Right ventricle myocardium inferior (tissue), 1 donor: ENCODE data around the gene ASGR1. TPM values are rescaled to one million over a fixed set of nuclear protein-coding genes. Genes with fewer than 3 reads are reported as not detected.
"Not testable (repeated sequence)": the region's sequence is repeated elsewhere in the genome, so short reads cannot be mapped to it uniquely, and the experiment has no call there.

Experiments used
- ATAC-seq: fragments of 200-7000 bp; cut with Tn5 transposase; one replicate; pipeline ENCODE4 v1.9.1; 2020; ENCODE audit warnings: mild to moderate bottlenecking, moderate library complexity
- DNase-seq: peaks from one replicate; pipeline ENCODE4 v3.0.0; 2021; ENCODE audit errors: missing footprints
- intact Hi-C: fragments of 100-400 bp; cut with DNase I; formaldehyde crosslinking; loops from one replicate; pipeline ENCODE4 v1.11.0; 2022
- total RNA-seq: library from RNA; stranded (reverse); fragmentation: NEBNext Ultra II Directional; extraction: Animal tissue kit (Norgen Biotek cat#: 25700); gene quantifications from one replicate; pipeline ENCODE4 v1.2.1, GENCODE V29; 2021
- donor health status: DM: no; HTN: yes; CAD: no; lungs with severe emphysema.

The ASGR1 gene
- total RNA-seq, 1 donor from 2014 or later = 0.43 TPM

DNA sequence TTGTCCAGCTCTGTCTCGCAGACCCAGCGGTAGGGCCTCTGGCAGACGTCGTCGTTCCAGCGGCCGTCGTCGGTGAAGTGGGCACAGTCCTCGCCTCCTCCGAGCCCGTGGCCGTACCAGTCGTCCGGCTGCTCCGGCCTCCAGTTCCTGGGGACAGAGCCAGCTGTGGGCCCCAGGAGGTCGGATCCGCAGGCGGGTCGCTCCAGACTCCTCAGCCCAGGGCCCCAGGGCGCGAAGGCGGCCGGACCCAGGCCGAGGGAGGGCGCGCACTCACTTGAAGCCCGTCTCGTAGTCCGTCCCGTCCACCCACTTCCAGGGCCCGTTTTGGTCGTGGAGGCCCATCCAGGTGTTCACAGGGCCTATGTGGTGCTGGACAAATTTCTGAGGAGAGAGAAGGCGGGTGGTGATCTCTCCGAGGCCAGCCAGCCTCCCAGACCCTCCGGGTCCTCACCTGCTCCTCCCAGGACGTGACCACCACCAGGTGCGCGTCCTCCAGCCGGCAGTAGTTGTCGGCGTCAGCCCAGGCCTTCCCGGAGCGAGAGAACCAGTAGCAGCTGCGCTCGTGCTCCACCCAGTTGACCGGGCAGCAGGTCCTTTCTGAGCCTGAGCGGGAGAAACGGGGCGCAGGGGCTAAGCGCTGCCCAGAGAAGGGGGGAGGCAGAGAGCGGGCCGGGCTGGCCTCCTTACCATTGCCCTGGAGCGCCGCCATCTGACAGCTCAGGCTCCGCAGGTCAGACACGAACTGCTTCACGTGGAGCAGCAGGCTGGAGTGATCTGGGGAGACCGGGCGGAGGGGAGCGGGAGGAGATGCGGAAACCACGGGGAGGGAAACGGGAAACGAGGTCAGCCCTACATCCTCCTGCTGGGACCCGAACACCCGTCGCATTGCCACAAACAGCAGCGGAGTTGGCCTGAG lies 5.2 kb downstream of the ASGR1 start:
- intact Hi-C loops = no loop called here
- DNase-seq (peak; percentile 87), ATAC-seq (peak; percentile 23)

DNA sequence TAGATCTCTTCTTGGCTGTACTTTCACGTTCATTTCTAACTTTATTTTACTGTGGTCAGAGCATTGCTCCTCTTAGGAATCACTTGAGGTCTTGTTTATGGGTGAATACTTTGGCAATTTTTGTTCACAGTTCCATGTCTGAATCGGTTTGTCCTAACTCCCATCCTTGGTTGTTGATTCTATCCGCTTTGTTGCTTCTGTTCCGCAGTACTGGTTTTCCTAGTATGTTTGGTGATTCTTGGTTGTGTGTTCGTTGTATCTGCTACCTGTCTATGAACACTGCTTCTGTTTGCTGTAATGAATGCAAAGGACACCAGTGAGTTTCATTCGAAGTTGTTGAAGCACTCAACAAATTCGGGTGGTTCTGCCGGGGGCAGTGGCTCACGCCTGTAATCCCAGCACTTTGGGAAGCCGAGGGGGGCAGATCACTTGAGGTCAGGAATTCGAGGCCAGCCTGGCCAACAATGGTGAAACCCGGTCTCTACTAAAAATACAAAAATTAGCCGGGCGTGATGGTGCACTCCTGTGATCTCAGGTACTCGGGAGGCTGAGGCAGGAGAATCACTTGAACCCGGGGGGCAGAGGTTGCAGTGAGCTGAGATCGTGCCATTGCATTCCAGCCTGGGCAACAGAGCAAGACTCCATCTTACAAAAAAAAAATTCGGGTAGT lies 6.5 kb downstream of the ASGR1 start:
- ATAC-seq, DNase-seq, intact Hi-C loops: not testable (repeated sequence)

DNA sequence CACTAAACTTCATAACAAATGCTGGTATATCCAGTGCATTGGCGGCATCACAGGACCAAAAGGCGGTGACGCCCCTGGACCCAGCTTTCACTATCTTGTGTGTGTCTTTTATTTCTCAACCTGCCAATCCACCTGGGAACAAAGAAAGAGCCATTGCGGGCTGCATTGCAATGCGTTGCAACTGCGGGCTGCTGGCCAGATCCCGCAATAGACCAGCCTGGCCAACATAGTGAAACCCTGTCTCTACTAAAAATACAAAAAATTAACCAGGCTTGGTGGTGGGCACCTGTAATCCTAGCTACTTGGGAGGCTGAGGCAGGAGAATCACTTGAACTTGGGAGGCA lies 9.6 kb downstream of the ASGR1 start:
- ATAC-seq, intact Hi-C loops: not testable (repeated sequence)

DNA sequence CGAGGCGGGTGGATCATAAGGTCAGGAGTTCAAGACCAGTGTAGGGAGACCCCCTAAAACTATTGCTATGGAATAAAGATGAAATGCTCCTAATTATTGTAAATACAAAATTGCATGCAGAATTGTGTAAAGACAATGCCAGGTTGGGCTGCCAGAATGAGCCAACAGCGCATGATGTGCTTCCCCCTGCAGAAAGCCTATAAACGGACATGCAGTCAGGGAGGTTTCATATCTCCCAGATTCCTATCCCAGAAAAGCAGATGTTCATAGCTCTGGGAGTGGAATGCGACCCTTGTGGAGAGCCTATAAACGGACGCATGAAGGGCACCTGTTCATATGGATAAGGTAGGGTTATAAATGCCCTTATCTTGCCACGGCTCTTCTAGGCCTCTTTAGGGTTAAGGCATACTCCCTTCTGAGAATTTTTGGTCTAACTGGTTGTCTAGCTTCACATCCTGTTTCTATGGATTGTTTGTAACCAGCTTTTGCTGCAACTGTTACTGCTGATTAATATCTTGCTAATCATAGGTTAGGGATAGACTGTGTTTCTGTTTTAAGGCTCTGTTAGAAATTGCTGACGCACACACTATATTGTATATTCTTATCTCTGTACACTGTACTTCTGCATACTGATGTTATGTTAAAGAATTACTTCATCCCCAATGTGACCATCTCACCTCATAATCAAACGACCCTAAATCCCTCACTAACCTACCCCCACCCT lies 10.2 kb downstream of the ASGR1 start:
- intact Hi-C loops, ATAC-seq, DNase-seq: not testable (repeated sequence)

More for the DNA sequence above, 9.6 kb downstream of the ASGR1 start:
- DNase-seq = not testable (repeated sequence)

DNA sequence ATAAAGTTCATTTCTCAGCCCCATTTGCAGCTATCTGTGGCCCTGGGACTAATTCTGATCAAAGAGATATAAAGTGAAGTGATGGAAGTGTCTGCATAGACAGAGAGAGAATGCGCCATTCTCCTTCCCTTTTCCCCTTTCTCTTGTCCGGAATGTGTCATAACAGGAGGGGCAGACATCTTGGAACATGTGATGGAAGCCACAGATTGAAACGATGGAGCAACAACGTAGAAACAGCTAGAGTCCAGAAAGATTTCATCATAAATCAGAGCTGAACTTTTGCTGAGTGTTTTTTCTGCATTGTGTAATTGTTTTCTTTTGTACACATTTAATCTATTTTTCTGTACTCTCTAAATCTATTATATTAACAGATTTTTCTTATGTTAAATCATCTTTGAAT lies 11.3 kb downstream of the ASGR1 start:
- ATAC-seq = no peak
- intact Hi-C loops = no loop called here
- DNase-seq = no peak

DNA sequence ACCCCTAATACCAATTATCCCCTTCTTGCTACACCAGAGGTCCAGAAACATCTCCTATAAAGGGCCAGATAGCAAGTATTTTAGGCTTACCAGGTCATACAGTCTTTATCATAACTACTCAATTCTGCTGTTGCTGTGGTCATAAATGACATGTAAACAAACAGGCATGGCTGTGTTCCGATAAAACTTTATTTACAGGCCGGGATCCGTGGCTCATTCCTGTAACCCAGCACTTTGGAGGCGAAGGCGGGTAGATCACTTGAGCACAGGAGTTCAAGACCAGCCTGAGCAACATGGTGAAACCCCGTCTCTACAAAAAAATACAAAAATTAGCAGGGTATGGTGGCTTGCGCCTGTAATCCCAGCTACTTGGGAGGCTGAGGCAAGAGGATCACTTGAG lies 12.3 kb downstream of the ASGR1 start:
- intact Hi-C loops = no loop called here
- DNase-seq = no peak
- ATAC-seq = no peak

DNA sequence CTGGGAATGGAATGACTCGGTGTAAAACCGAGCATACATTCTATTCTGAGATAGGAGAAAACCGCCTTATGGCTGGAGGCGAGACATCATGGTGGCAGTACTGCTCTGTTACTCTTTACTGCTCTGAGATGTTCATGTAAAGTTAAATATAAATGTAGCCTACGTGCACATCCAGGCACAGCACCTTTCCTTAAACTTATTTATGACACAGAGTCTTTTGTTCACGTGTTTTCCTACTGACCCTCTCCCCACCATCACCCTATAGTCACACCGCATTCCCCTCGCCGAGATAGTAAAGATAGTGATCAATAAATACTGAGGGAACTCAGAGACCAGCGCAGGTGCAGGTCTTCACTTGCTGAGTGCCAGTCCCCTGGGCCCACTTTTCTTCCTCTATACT lies 19.6 kb downstream of the ASGR1 start:
- intact Hi-C loops, DNase-seq, ATAC-seq: not testable (repeated sequence)

DNA sequence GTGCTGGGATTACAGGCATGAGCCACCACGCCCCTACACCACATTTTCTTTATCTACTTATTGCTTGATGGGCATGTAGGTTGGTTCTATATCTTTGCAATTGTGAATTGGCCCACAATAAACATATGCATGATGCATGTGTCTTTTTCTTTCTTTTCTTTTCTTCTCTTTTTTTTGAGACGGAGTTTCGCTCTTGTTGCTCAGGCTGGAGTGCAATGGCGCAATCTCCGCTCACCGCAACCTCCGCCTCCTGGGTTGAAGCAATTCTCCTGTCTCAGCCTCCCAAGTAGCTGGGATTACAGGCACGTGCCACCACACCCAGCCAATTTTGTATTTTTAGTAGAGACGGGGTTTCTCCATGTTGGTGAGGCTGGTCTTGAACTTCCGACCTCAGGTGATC lies 20.7 kb downstream of the ASGR1 start:
- intact Hi-C loops, ATAC-seq: not testable (repeated sequence)

DNA sequence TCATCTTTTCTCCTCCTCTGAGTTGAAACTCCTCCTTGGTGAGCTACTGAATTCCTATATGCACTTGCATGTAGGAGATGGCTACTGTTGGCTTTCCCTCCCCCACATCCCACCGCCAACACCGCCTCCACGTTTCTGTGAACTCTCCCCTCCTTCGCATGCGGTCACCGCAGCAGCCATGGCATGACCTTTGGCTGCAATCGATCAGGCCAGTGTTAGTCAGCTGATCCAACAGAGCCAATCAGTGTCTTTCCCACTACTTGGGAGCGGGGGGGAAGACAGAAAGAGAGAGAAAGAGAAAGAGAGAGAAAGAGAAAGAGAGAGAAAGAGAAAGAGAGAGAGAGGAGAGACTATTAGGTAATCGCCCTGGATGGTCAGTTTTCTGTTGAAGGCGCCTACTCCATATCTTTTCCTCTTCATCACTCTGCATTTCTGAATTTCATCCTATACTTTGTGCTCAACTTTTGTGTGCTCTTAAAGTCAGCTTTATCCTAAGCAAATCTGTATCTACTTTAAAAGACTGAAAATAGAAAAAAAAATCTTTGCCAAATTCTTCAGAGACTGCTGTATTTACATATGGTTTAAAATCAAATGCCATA lies 22.7 kb downstream of the ASGR1 start:
- ATAC-seq (no peak), DNase-seq (no peak)
- intact Hi-C loops = no loop called here

More for the DNA sequence above, 20.7 kb downstream of the ASGR1 start:
- not testable (repeated sequence) for DNase-seq

DNA sequence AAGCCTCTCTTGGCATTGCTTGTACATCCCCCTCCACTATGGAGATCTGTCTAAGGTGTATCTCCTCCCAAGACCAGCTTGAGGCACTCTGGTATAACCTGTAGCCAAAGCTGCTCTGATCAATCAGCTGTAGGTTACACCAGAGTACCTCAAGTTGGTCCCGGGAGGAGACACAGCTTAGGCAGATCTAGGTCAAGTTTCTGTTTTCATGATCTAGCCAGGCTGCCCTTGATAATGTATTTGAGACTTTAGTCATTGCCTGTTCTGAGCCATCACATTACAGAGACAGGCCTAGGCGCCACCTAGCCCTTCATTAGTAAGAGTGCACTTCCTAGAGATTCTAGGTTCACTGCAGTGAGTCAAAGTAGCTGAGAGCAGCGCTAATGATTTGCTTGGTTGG lies 31.4 kb downstream of the ASGR1 start:
- no peak for ATAC-seq
- intact Hi-C loops = no loop called here
- DNase-seq = no peak

DNA sequence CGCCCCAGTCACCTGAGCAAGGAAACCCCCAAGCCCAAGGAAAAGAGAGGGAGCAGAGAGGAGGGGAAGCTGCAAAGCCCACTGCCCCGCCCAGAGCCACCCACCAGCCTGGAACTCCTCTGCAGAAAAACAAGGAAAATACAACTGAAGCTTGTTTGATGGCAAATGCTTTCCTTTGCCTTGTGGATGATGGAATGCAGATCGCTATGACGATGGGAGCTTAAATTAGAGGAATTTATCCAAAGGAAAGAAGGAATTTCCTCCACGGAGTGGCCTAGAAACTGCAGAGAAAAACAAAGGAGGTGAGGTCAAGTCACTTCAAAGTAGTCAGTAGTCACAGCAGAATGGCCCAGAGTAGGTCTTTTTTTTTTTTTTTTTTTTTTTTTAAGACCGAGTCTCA lies 33.1 kb downstream of the ASGR1 start:
- intact Hi-C loops = no loop called here
- DNase-seq (no peak), ATAC-seq (no peak)

DNA sequence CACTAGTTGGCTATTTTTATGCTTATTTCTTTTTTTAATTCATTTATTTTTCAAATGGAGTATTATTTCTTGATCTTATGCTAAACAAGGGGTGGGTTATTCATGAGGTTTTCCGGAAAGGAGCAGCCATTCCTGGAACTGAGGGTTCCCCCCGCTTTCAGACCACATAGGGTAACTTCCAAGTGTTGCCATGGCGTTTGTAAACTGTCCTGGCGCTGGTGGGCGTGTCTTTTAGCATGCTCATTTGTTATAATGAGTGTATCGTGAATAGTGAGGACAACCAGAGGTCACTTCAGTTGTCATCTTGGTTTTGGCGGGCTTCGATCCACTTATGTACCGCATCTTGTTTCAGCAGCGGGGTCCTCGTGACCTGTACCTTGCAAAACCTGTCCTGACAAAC lies 35.0 kb downstream of the ASGR1 start:
- intact Hi-C loops = no loop called here
- no peak for ATAC-seq

DNA sequence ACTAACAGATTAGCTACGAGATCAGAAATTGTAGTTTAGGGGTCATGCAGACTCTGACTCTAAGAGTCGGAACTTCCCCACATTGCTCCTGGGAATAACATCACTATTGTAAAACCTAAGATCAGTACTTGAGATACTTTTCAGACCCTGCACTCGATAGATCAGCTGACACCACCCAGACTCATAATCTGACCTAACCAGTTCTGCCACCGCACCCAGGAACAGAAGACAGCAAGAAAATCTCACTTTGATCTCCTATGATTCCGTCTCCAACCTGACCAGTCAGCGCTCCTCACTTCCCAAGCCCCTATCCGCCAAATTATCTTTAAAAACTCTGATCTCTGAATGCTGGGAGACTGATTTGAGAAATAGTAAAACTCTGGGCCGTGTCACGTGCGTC lies 37.3 kb downstream of the ASGR1 start:
- intact Hi-C loops = no loop called here
- no peak for ATAC-seq

More for the DNA sequence above, 35.0 kb downstream of the ASGR1 start:
- no peak for DNase-seq

DNA sequence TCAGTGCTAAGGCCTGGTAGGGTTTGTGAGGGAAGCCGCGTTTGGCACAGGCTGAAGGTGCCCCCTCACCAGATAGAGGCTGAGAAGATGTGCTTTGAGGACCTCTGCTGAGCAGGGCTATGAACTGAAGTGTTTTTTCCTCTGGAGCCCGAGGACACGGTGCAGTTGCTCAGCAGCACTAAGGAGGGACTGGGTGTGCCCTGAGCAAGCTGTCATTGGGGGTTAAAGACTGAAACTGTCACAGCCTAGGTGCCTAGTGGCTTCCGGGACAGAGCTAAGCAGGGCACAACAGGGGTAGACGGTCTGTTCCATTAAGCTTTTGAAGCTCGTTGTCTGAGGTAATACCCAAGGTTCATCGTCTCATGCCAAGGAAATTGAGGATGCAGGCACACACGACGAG lies 39.8 kb downstream of the ASGR1 start:
- DNase-seq (no peak), ATAC-seq (no peak)
- intact Hi-C loops = no loop called here

More for the DNA sequence above, 37.3 kb downstream of the ASGR1 start:
- no peak for DNase-seq

DNA sequence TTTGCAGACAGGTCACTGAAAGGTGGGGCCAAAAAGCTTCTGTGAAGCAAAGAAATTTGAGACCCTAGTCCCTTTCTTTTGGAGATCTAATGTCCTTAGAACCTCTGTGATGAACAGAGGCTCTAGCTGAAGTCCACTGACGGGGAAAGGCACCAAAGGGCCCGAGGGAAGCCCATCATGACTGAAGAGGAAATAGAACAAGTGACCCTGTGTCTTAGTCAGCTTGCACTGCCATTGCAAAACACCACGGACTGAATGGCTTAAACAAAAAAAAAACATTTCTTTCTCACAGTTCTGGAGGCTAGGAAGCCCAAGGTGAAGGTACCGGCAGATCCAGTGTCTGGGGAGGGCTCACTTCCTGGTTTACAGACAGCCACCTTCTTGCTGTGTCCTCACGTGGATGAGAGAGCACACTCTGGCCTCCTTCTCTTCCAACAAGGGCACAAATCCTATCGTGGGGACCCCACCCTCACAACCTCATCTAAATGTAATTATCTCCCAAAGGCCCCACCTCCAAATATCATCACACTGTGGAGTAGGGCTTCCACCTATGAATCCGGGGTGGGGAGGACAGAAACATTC lies 40.3 kb downstream of the ASGR1 start:
- ATAC-seq (no peak), DNase-seq (no peak)
- intact Hi-C loops = no loop called here

DNA sequence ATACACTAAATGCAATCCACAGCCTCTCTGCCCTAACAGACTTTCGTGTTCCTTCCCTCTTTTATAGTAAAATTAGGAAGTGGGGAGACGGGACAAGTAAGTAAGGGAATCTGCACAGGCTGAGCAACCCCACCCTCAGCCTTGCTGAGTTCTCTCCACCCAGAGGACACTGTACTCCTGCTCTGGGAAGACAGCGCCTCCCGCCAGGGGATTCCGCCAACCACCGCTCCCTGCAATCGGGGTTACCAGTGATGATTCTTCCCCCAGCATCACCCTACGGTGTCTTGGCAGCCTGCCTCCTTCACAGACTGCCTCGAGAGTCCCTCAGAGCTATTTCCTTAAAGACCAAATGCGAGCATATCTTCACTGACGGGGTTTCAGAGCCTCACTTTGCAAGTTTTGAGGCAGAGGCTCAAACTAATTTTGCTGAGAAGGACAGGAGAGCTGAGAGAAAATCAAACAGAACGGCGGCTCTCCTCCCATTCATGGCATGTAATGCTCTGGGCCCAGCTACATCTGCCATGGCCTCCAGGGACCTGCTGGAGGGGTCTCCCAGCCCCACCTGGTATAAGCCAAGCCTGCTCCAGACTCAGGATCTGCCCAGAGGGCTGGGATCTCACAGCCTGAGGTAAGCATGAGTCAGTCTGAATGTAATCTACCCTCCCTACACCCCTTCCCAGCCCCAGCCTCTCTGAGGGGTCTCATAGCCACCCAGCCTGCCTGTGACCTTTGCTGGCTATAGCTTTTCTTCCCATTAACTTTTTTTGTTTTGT lies 41.8 kb downstream of the ASGR1 start:
- ATAC-seq = peak; percentile 35
- intact Hi-C loops = loop anchor here (2.0 kb wide), 1 partner anchor 85 kb away; no protein-coding TSS in a partner anchor
- DNase-seq = peak; percentile 75

DNA sequence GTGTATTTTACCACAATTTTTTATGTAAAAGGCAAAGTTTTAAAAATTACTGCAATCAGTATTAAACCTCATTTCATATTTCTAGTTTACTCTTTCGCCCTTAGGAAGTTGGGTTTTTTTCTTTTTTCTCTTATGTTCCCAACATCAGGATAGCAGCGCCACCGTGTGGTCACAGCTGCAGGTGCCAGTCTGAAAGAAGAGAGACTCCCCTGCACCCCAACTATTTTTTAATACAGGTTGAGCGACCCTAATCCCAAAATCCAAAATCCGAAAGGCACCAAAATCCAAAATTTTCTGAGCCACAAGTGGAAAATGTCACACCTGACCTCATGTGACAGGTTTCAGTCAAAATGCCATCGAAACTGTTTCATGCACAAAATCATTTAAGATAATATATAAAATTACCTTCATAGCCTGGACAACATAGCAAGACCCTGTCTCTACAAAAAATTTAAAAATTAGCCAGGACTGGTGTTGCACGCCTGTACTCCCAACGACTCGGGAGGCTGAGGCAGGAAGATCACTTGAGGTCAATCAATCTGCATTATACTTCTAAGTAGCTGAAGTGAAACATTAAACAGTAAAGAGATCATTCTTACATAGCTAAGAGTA lies 42.8 kb downstream of the ASGR1 start:
- intact Hi-C loops = loop anchor here (1.0 to 2.0 kb wide), 2 partner anchors 84 to 90 kb away; no protein-coding TSS in a partner anchor
- DNase-seq (peak; percentile 92), ATAC-seq (no peak)
